ACHN (cell line): ENCODE results near the gene BST1.

Source experiments
- DNase-seq: peaks from one replicate; pipeline ENCODE4 v3.0.0-alpha.2; 2015
- in situ Hi-C: cut with HindIII; loops from 2 replicates; pipeline ENCODE4 v1.10.0; 2017; ENCODE audit warnings: low sequenced_read_pairs, low pct_ligation_motif_present, low pct_unique_long_range_greater_than_20kb

BST1 gene

GRCh38 chr4:15702941-15703403 lies at the start of gene BST1:
TSS of gene BST1 (plus strand) at chr4:15703065. CDS start at chr4:15703145, 80 bp downstream.
- in situ Hi-C loops, result no loop called here
- no peak for DNase-seq

GRCh38 chr4:15653420-15653819 lies 49.4 kb upstream of the BST1 start:
- in situ Hi-C loops, result no loop called here
- peak; percentile 46 for DNase-seq

- DNase-seq, result peak; percentile 42
- in situ Hi-C loops, result no loop called here
Observed at GRCh38 chr4:15653864-15654592, 48.8 kb upstream of the BST1 start.

- in situ Hi-C loops, result no loop called here
- DNase-seq, result peak; percentile 42
Observed at GRCh38 chr4:15654593-15655222, 48.2 kb upstream of the BST1 start.

- DNase-seq, result peak; percentile 82
- in situ Hi-C loops, result no loop called here
Observed at GRCh38 chr4:15655223-15656037, 47.4 kb upstream of the BST1 start, which contains the start of gene FBXL5. TSS of gene FBXL5 (minus strand) at chr4:15655357. CDS start at chr4:15655287, 70 bp downstream.

- in situ Hi-C loops, result no loop called here
- DNase-seq, result no peak
Observed at GRCh38 chr4:15656038-15656470, 46.8 kb upstream of the BST1 start.

- in situ Hi-C loops, result no loop called here
- no peak for DNase-seq
Observed at GRCh38 chr4:15657366-15657765, 45.5 kb upstream of the BST1 start.

GRCh38 chr4:15658136-15658770 lies 44.6 kb upstream of the BST1 start:
- no peak for DNase-seq
- in situ Hi-C loops, result no loop called here

- in situ Hi-C loops, result no loop called here
- no peak for DNase-seq
Observed at GRCh38 chr4:15658781-15659180, 44.1 kb upstream of the BST1 start.

- DNase-seq, result no peak
- in situ Hi-C loops, result no loop called here
Observed at GRCh38 chr4:15659768-15660570, 42.9 kb upstream of the BST1 start.

- DNase-seq, result no peak
- in situ Hi-C loops, result no loop called here
Observed at GRCh38 chr4:15665753-15666365, 37.0 kb upstream of the BST1 start.

- in situ Hi-C loops, result no loop called here
- no peak for DNase-seq
Observed at GRCh38 chr4:15667006-15667405, 35.9 kb upstream of the BST1 start.

- in situ Hi-C loops, result no loop called here
Observed at GRCh38 chr4:15668566-15669435, 34.1 kb upstream of the BST1 start.

GRCh38 chr4:15670576-15670975 lies 32.3 kb upstream of the BST1 start:
- in situ Hi-C loops, result no loop called here
- DNase-seq, result no peak

More at GRCh38 chr4:15668566-15669435, 34.1 kb upstream of the BST1 start:
- no peak for DNase-seq

- no peak for DNase-seq
- in situ Hi-C loops, result no loop called here
Observed at GRCh38 chr4:15672101-15672500, 30.8 kb upstream of the BST1 start.

GRCh38 chr4:15673337-15673736 lies 29.5 kb upstream of the BST1 start:
- DNase-seq, result no peak
- in situ Hi-C loops, result no loop called here

- in situ Hi-C loops, result no loop called here
- no peak for DNase-seq
Observed at GRCh38 chr4:15674046-15674445, 28.8 kb upstream of the BST1 start.
